C4-2B (cell line): ENCODE results near the gene STAG1.

Experiments
- H3K27ac ChIP-seq: fragments of 450-650 bp; 2 replicates; pipeline ENCODE4 v1.5.1; 2017
- ZFX ChIP-seq: fragments of 450-650 bp; IDR thresholded peaks from 2 replicates; pipeline ENCODE4 v1.6.1; 2017
- TF ChIP-seq, protein P1 (sequence below): fragments of 450-650 bp; conservative IDR thresholded peaks from 2 replicates; pipeline ENCODE4 v1.5.1; 2017; ENCODE audit warnings: mild to moderate bottlenecking

STAG1 gene

DNA sequence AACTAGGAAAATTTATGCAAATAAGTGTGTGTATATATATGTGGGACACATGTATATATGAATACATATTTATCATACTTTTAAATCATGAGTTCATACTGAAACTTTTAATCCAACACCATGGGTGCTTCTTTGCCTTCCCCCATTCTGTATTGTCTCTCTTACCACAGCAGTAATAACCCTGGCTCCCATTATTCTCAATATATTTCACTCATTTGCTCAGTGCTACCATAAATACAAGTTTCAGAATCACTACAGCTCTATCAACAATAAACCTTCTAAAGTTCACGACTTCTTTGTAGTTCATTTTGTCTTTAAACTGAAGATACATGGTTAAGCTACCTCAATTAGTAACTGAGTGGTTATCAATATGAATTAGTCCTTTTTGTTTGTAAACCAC is 419.9 kb downstream of the STAG1 start:
- H3K27ac ChIP-seq: no peak overlapping the region
- TF ChIP-seq, protein P1, sequence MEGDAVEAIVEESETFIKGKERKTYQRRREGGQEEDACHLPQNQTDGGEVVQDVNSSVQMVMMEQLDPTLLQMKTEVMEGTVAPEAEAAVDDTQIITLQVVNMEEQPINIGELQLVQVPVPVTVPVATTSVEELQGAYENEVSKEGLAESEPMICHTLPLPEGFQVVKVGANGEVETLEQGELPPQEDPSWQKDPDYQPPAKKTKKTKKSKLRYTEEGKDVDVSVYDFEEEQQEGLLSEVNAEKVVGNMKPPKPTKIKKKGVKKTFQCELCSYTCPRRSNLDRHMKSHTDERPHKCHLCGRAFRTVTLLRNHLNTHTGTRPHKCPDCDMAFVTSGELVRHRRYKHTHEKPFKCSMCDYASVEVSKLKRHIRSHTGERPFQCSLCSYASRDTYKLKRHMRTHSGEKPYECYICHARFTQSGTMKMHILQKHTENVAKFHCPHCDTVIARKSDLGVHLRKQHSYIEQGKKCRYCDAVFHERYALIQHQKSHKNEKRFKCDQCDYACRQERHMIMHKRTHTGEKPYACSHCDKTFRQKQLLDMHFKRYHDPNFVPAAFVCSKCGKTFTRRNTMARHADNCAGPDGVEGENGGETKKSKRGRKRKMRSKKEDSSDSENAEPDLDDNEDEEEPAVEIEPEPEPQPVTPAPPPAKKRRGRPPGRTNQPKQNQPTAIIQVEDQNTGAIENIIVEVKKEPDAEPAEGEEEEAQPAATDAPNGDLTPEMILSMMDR: no peak
- no peak for TF ChIP-seq ZFX

DNA sequence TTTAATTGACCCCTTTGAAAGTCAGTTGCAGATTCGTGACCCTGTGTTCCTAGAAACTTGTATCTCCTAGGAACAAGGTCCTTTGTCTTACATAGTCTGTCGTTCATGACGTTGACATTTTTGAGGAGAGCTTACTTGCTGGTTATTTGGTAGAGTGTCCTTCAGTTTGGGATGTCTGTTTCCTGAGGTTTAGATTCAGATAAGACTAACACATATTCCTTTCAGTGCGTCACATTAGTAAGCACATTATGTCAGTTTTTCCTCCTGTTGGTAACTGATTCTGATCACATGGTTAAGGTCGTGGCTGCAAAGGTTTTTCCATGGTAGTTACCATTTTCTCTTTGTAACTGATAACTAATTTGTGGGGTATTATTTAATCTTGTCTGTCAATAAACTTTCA is 421.3 kb downstream of the STAG1 start:
- TF ChIP-seq, protein P1: no peak
- TF ChIP-seq ZFX: no peak
- H3K27ac ChIP-seq: no peak overlapping the region

DNA sequence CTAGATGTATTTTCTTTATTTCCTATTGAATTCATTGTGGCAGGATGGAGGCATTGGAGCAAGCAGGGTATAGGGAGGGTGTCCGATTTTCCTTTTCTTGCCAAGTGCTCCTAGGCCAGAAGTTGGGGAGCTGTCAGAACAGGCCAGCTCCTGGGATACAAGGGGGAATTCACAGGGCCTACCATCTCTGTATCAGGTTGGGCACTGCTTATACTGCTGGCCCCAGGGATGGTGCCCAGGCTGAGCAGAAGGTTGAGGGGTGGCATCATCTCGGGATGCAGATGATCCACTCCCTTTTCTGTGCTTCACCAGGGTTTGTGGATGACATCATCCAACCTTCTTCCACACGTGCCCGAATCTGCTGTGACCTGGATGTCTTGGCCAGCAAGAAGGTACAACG is 422.6 kb downstream of the STAG1 start:
- TF ChIP-seq, protein P1: no peak
- no peak for TF ChIP-seq ZFX
- H3K27ac ChIP-seq: no peak overlapping the region

- no peak for TF ChIP-seq ZFX
- TF ChIP-seq, protein P1: no peak
- H3K27ac ChIP-seq: no peak overlapping the region
Measured at GRCh38 chr3:136327671-136328070, 424.5 kb downstream of the STAG1 start.

DNA sequence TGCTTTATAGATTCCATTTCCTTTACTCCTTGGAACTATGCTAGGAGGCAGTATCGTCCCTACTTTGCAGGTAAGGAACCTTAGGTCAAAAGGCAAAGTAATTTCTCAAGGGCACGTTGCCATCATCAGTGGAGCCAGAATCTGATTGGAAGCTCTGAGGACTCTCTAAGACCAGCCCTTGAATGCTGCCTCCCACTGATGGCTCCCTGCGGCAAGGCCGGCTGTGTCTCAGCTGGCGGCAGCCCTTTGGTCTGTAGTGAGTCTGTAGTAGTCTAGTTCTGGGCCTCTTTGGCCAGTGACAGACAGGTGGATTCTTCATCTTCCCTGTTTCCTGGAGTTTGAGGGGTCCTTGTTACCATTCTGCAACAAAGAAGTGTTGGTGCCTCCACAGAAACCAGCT is 425.9 kb downstream of the STAG1 start:
- TF ChIP-seq ZFX: no peak
- TF ChIP-seq, protein P1: no peak
- no peak overlapping the region for H3K27ac ChIP-seq

DNA sequence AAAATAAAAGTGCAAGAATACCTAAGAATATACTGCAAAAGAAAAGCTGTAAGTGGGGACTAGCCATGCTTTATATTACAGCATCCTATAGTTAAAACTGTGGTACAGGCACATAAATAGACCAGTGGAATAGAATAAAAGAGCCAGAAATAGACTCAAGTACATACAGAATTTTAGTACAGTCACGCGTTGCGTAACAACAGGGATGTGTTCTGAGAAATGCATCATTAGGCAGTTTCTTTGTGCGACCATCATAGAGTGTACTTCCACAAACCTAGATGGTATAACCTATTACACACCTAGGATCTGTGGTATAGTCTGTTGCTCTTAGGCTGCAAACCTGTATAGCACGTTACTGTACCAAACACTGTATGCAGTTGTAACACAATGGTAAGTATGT is 440.2 kb downstream of the STAG1 start:
- TF ChIP-seq, protein P1: no peak
- TF ChIP-seq ZFX: no peak
- no peak overlapping the region for H3K27ac ChIP-seq

DNA sequence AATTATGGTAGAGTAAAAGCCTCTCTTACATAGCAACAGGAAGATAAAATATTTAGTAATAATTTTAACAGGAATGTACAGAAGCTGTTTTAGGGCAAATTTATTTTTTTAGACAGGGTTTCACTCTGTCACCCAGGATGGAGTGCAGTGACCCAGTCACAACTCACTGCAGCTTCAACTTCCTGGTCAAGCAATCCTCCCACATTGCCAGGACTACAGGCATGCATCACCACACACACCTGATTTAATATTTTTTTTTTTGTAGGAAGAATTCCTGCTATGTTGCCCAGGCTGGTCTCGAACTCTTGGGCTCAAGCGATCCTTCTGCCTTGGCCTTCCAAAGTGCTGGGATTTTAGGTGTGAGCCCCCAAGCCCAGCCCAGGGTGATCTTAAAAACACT is 440.9 kb downstream of the STAG1 start:
- TF ChIP-seq, protein P1: no peak
- TF ChIP-seq ZFX: no peak
- no peak overlapping the region for H3K27ac ChIP-seq
